Measurements from ENCODE around the gene NUP153.
A peak's percentile ranks its signal among the peaks of the same experiment; 100 is the strongest.
"Not testable (repeated sequence)": the region's sequence is repeated elsewhere in the genome, so short reads cannot be mapped to it uniquely, and the experiment has no call there.

The NUP153 gene

GRCh38 chr6:17706580-17707370, at the start of gene NUP153:
TSS of gene NUP153 (minus strand) at chr6:17706925. CDS start at chr6:17706387, 538 bp downstream.
- peak; percentile 100 for DNase-seq

GRCh38 chr6:17754254-17754653, 47.5 kb upstream of the NUP153 start:
- DNase-seq = no peak

- DNase-seq = not testable (repeated sequence)
Measured at GRCh38 chr6:17745324-17745723, 38.6 kb upstream of the NUP153 start.

GRCh38 chr6:17744757-17745308, 38.1 kb upstream of the NUP153 start:
- DNase-seq = not testable (repeated sequence)

GRCh38 chr6:17744019-17744756, 37.5 kb upstream of the NUP153 start:
- DNase-seq = no peak

- DNase-seq = no peak
Measured at GRCh38 chr6:17741507-17741906, 34.8 kb upstream of the NUP153 start.

GRCh38 chr6:17740559-17741220, 34.0 kb upstream of the NUP153 start:
- DNase-seq = no peak

- no peak for DNase-seq
Measured at GRCh38 chr6:17737704-17738252, 31.1 kb upstream of the NUP153 start.

- DNase-seq = not testable (repeated sequence)
Measured at GRCh38 chr6:17735311-17735710, 28.6 kb upstream of the NUP153 start.

- DNase-seq = no peak
Measured at GRCh38 chr6:17730078-17730704, 23.5 kb upstream of the NUP153 start.

GRCh38 chr6:17729223-17730077, 22.7 kb upstream of the NUP153 start:
- no peak for DNase-seq

GRCh38 chr6:17728551-17729222, 22.0 kb upstream of the NUP153 start:
- DNase-seq = no peak

GRCh38 chr6:17725083-17725482, 18.4 kb upstream of the NUP153 start:
- no peak for DNase-seq

- no peak for DNase-seq
Measured at GRCh38 chr6:17724341-17724740, 17.6 kb upstream of the NUP153 start.

- DNase-seq = no peak
Measured at GRCh38 chr6:17721671-17722070, 14.9 kb upstream of the NUP153 start.

GRCh38 chr6:17719323-17720041, 12.8 kb upstream of the NUP153 start:
- no peak for DNase-seq

GRCh38 chr6:17716221-17716620, 9.5 kb upstream of the NUP153 start:
- DNase-seq = no peak

GRCh38 chr6:17714879-17715851, 8.4 kb upstream of the NUP153 start:
- DNase-seq = no peak

- no peak for DNase-seq
Measured at GRCh38 chr6:17714177-17714576, 7.5 kb upstream of the NUP153 start.

Measured in activated CD8-positive, alpha-beta memory T cell treated with anti-CD3 and anti-CD28 coated beads, Interleukin-2, amount 50 U/mL, for 4 hours (primary cell).